Adrenal gland (tissue), 12 donors: ENCODE measurements around the gene SORD. TPM values are rescaled to one million over a fixed set of nuclear protein-coding genes. Genes with fewer than 3 reads are reported as not detected.

Experiments used
- DNase-seq, 7 donors: peaks; one replicate each; pipeline ENCODE4 v3.0.0-alpha.2; 2019 to 2020
- H3K27ac ChIP-seq, 5 donors: fragments of 200-600 bp; sonication (generic) in 4 of 5; 1 replicate in 3 of 5; 2 replicates in 2 of 5; pipeline versions ENCODE4 v1.5.1 to v1.8.0; 2016 to 2020; ENCODE audit warnings: mild to moderate bottlenecking in 1 of 5
- H3K27me3 ChIP-seq: fragments of 200-600 bp; 2 replicates; pipeline ENCODE4 v1.8.0; 2021
- H3K36me3 ChIP-seq, 2 donors: fragments of 200-600 bp; replicated peaks in 1 of 2; 1 replicate in 1 of 2; 2 replicates in 1 of 2; pipeline versions ENCODE4 v1.5.1 to v1.8.0; 2018 to 2022
- H3K4me1 ChIP-seq, 2 donors: fragments of 200-600 bp; replicated peaks in 1 of 2; 1 replicate in 1 of 2; 2 replicates in 1 of 2; pipeline versions ENCODE4 v1.5.1 to v1.8.0; 2018 to 2021
- H3K4me3 ChIP-seq, 4 donors: fragments of 200-600 bp; sonication (generic) in 3 of 4; one replicate each; pipeline ENCODE4 v1.5.1; 2016 to 2018
- H3K9me3 ChIP-seq, 3 donors: fragments of 200-600 bp; sonication (generic) in 1 of 3; replicated peaks in 1 of 3; 1 replicate in 2 of 3; 2 replicates in 1 of 3; pipeline versions ENCODE4 v1.5.1 to v1.8.0; 2016 to 2021
- POLR2A ChIP-seq, 2 donors: fragments of 450-650 bp; IDR thresholded peaks; one replicate each; pipeline ENCODE4 v1.6.1; 2017; ENCODE audit warnings: antibody characterized with exemption in 2 of 2, mild to moderate bottlenecking in 2 of 2, moderate library complexity in 1 of 2
- WGBS, 4 donors: extraction: QIAGEN DNeasy Blood & Tissue Kit in 2 of 4; methylation state at CpG; one replicate each; pipeline versions ENCODE4 v1.1.5 to v1.1.7; 2013 to 2017; 5-methylcytosine and 5-hydroxymethylcytosine counted together
- intact Hi-C, 2 donors: fragments of 100-400 bp; cut with DNase I; formaldehyde crosslinking; loops; one replicate each; pipeline versions ENCODE4 v1.14.1 to v1.15.0; 2022 to 2023
- polyA plus RNA-seq, 3 donors: library from polyadenylated mRNA; stranded (reverse); fragments of 200-250 nt in 2 of 3; fragments of 350-450 nt in 1 of 3; fragmentation: Illumina TruSeq in 1 of 3; extraction: RNeasy Lipid Tissue Mini Kit (QIAGEN cat#74804) in 1 of 3; gene quantifications; one replicate each; pipeline ENCODE4 v1.2.3, GENCODE V29; 2013 to 2014
- total RNA-seq, 9 donors: library from RNA; depleted of rRNA in 4 of 9; stranded (reverse); fragments of >200 nt in 4 of 9; fragments of 120-200 nt in 1 of 9; fragmentation: NEBNext Ultra II Directional in 1 of 9; extraction: Animal tissue kit (Norgen Biotek cat#: 25700) in 1 of 9; gene quantifications; one replicate each; pipeline versions ENCODE4 v1.1.0 to v1.2.4, GENCODE V29; 2013 to 2023
- TF ChIP-seq, protein P1 (sequence below), 6 experiments: fragments of 450-650 bp in 4 of 6; fragments of 200-600 bp in 2 of 6; sonication (generic) in 1 of 6; IDR thresholded peaks; 1 replicate in 5 of 6; 2 replicates in 1 of 6; pipeline versions ENCODE4 v1.5.1 to v1.8.0; 2016 to 2021; ENCODE audit warnings: antibody characterized with exemption in 6 of 6, mild to moderate bottlenecking in 2 of 6, moderate library complexity in 1 of 6
- donor health status: healthy with polysubstance abuse.
- donor health status: Bipolar disorder and iron deficiency.
- donor health status: DM: yes; HTN: yes; CAD: no.
- donor health status: DM: no; HTN: no; CAD: no.
- donor health status: DM: no; HTN: no; CAD: no.
- donor health status: DM: yes; HTN: yes; CAD: no.

Gene SORD
- total and polyA plus RNA-seq, 12 donors: 6.8 to 164 (median 45.3) TPM

DNA sequence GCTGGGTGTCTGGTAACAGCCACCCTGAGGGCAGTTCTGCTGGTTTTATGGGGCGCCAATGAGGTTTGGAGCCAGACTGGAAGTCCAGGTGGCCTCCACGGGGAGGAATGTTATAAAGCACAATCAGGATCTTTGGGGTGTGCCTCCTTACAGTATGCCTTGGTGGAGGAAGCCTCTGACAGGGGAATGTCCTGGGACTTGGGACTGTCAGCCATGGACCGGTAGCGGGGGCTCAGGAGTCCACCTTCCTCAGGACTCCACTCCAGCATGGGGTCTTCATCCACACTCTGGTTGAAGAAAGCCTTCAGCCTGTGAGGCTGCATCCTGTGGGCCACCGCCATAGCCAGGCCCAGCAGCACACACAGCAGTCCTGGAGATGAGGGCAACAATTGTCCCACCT, 96.0 kb downstream of the SORD start:
- intact Hi-C loops: loop anchor here in 1 of 2 donors (5.0 to 10.0 kb wide), 3 partner anchors 48 to 144 kb away; no protein-coding TSS in a partner anchor
- Histone ChIP-seq H3K36me3 (no peaks in the 10 kb centered on the region), H3K27ac (no peak overlapping the region), H3K27me3 (peaks cover 37% of the 10 kb centered on the region), H3K4me1 (peaks cover 6 to 13% of the 10 kb centered on the region in 2 donors), H3K4me3 (no peak overlapping the region), H3K9me3 (no peaks in the 10 kb centered on the region)
- no peak for TF ChIP-seq POLR2A (IDR thresholded peaks at IDR 0.05)
- TF ChIP-seq, protein P1, sequence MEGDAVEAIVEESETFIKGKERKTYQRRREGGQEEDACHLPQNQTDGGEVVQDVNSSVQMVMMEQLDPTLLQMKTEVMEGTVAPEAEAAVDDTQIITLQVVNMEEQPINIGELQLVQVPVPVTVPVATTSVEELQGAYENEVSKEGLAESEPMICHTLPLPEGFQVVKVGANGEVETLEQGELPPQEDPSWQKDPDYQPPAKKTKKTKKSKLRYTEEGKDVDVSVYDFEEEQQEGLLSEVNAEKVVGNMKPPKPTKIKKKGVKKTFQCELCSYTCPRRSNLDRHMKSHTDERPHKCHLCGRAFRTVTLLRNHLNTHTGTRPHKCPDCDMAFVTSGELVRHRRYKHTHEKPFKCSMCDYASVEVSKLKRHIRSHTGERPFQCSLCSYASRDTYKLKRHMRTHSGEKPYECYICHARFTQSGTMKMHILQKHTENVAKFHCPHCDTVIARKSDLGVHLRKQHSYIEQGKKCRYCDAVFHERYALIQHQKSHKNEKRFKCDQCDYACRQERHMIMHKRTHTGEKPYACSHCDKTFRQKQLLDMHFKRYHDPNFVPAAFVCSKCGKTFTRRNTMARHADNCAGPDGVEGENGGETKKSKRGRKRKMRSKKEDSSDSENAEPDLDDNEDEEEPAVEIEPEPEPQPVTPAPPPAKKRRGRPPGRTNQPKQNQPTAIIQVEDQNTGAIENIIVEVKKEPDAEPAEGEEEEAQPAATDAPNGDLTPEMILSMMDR (IDR thresholded peaks at IDR 0.05): no peak
- no peak for DNase-seq
- WGBS, 4 donors: 85 to 88% (median 87%) methylated on average over 3 to 5 of the region's 5 CpGs

DNA sequence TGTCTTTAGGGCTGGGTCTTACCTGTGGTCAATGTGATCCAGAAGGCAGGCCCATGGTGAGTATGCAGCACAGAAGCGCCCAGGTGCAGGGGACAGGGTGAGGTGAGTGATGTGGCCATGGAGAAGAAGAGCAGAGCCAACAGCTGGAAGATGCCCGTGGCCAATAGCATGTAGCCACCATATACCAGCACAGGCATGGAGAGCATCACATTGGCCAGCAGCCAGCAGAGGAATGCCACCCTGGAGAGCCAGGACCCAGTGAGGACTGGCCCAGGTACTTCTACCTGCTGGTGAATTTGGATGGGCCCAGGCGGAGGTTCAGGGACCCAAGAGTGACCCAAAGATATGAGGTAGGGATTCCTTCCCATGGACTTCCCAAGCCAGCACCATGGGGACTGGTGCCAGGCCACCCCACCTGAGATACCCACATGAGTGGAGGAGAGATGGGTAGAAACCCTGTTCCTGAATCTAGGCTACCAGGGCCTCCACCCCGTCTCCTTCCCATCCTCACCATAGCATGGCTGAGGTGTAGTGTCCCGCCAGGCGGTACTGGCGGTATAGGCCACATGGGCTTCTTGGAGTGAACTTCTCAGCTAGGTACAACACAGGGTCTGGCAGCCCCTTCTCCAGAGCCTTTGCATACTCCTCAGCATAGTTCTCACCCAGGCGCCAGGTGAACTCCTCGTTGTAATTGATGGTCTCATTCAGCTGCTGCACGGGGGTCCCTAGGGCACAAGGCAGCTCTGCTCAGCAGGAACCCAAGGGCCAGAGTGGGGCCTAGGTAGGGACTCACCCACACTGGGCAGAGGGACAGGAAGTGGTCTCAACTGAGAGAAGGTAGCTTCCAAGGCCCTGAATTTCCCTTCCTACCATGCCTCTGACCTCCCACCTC, 97.3 kb downstream of the SORD start:
- intact Hi-C loops: no loop called here
- no peak for DNase-seq
- Histone ChIP-seq H3K9me3 (no peaks in the 10 kb centered on the region), H3K4me1 (peaks cover 0 to 13% of the 10 kb centered on the region in 2 donors), H3K27ac (no peak overlapping the region), H3K27me3 (peaks cover 28% of the 10 kb centered on the region), H3K4me3 (no peak overlapping the region), H3K36me3 (no peaks in the 10 kb centered on the region)
- no peak for TF ChIP-seq POLR2A (IDR thresholded peaks at IDR 0.05)
- WGBS, 4 donors: 91 to 95% (median 92%) methylated on average over 6 to 10 of the region's 10 CpGs

DNA sequence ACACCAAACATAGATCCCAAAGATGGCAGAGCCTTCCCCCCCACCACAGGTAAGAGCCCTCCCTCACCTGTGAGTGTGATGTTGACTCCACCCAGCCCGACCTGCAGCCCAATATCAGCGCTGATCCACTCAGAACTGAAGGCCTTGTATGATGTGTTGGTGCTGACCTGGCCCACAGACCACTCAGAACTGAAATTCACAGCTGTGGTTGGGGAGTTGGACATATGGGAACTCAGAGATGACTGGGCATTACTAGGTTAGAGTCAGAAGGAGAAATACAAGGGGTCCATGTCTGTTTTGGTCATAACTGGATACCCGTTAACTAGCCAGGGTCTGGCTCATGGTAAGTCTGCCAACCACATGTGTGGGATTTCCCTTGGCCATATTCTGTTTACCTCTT, 98.0 kb downstream of the SORD start:
- TF ChIP-seq, protein P1 (IDR thresholded peaks at IDR 0.05): no peak
- TF ChIP-seq POLR2A (IDR thresholded peaks at IDR 0.05): no peak
- Histone ChIP-seq H3K27ac (no peak overlapping the region), H3K9me3 (no peaks in the 10 kb centered on the region), H3K4me1 (peaks cover 0 to 13% of the 10 kb centered on the region in 2 donors), H3K27me3 (peaks cover 21% of the 10 kb centered on the region), H3K4me3 (no peak overlapping the region), H3K36me3 (no peaks in the 10 kb centered on the region)
- intact Hi-C loops: no loop called here
- WGBS, 4 donors: 83 to 92% (median 89%) methylated on average over 3 of the region's 3 CpGs
- no peak for DNase-seq

DNA sequence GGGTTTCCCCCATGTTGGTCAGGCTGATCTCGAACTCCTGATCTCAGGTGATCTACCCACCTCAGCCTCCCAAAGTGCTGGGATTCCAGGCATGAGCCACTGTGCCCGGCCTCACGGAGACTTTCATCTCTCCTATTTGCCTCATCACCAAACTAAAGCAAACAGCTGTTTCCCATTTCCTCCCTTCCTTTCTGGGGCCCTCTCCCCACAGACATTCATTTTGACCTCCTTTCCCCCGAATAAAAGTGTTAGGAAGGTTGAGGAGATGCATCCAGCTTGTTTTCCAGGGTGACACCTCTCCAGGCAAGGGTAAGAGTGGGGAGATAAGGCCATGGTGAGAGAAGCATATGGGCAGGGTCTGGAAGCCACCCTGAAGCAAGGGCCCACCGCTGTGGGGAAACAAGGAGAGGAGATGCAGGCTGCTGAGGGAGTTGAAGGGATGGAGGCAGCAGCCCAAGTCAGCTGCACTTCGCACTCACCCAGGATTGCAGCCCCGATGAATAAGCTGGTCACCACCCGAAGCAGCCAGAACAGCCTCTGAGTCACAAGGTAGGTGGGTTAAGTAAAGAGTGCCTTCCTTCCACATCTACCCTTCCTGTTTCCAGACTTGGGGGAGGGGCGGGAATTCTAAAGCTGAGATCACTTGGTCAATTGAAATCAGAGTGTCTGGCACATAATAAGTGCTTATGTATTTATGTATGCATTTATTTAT, 98.9 kb downstream of the SORD start:
- Histone ChIP-seq H3K27ac (no peak overlapping the region), H3K9me3 (no peaks in the 10 kb centered on the region), H3K27me3 (peaks cover 12% of the 10 kb centered on the region), H3K4me3 (no peak overlapping the region), H3K36me3 (no peaks in the 10 kb centered on the region), H3K4me1 (peaks cover 0 to 10% of the 10 kb centered on the region in 2 donors)
- WGBS, 4 donors: 61 to 67% (median 63%) methylated on average over 9 of the region's 9 CpGs
- TF ChIP-seq, protein P1 (IDR thresholded peaks at IDR 0.05): no peak
- TF ChIP-seq POLR2A (IDR thresholded peaks at IDR 0.05): no peak
- intact Hi-C loops: no loop called here
- DNase-seq: peak in 1 of 7 donors; percentile 29
